GM20431 (cell line): ENCODE data around the gene KAZN.
"Not testable (repeated sequence)": the region's sequence is repeated elsewhere in the genome, so short reads cannot be mapped to it uniquely, and the experiment has no call there.

Source experiments
- in situ Hi-C: fragments of 300-500 bp; cut with MseI, MboI; formaldehyde crosslinking; loops from one replicate; pipeline ENCODE4 v1.15.0; 2020; ENCODE audit warnings: low sequenced_read_pairs; ENCODE audit not compliant: unreplicated experiment

KAZN gene

DNA sequence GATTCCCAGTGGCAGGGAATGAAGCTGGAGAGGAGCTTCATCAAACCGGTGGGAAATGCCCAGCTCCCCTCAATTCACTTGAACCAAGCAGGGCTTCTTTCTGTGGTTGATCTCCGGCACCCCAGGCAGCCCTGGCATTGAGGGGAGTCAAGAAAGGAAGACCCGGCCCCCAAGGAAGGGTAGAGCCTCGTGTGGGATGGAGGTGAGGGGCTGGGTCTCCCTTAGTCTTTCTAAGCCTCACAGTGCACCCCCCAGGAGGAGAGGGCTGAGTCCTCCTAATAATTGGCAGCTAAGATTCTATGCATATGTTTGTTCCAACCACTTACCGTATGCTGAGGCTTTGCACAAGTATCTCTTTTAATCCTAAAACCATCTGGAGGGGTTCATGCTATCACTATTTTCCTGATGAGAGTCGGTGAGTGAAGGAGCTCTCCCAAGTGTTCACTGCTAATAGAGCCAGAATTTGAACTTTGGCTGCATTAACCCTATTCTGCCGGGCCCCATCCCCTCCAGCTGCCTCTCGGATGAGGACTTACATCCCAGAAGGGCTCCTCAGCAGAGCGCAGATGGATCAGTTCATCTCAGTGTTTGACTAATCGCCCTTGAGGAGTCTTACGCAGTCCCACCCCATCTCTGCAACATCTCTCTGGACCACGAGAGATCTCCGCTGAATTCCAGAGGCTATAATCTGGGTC is 521.9 kb downstream of the KAZN start:
- in situ Hi-C loops, result loop anchor here (10.0 to 25.0 kb wide), 2 partner anchors 164 to 317 kb away; partner anchors contain the start of gene CTRC

DNA sequence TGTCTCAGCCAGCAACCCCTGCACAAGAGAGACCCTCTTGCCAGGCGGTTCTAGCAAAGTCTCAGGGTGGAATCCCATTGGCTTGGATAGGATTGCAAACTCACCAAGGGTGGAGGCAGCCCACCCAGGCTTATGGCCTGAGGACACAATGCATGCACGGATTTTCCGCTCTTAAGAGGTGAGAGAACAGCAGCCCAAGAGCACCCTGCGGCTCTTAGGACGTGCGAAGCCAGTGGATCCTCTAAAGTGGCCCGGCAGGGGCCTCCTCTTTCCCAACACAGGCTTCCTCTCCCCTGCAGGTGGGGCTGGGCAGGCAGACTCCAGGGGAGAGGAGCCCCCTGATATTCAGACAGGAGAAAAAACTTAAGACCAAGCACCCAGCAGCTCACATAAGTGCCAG is 523.8 kb downstream of the KAZN start:
- in situ Hi-C loops, result loop anchor here (10.0 to 25.0 kb wide), 2 partner anchors 162 to 315 kb away; partner anchors contain the start of gene CTRC

DNA sequence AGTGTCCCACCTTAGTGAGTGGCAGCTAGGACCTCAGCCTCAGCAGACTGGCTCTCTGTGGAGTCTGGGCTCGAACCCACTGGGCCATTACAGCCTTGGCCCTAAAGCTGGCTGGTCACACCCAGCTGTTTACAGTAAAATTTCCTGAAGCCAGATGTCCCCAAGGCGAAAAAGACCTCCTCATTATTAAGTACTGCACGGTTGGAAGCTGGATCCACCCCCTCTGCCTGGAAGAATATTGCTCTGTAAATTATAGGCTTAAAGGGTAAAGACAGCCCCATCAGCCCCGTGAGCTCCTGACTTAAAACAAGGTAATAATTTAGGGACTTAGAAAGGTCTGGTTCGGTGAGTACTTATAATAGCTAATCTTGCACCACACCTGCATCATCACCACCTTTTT is 524.8 kb downstream of the KAZN start:
- in situ Hi-C loops, result loop anchor here (10.0 to 25.0 kb wide), 2 partner anchors 162 to 314 kb away; partner anchors contain the start of gene CTRC

DNA sequence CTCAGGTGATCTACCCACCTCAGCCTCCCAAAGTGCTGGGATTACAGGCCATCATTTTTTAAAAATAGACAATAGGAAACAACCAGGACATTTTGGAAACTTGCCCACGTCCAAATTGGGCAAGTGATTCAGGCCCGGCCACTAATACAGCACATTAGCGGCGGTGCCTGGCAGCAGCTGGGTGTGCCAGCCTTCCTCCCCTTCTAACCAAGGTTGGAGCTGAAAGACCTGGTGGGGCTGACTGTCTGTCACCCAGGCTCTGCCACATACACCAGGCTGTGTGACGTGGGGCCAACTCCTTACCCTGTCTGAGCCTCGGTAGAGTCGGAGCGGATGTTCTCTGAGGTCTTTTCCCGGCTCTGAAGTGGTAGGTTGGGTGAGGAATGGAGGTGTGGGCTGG is 525.4 kb downstream of the KAZN start:
- in situ Hi-C loops, result loop anchor here (10.0 to 25.0 kb wide), 2 partner anchors 161 to 313 kb away; partner anchors contain the start of gene CTRC

DNA sequence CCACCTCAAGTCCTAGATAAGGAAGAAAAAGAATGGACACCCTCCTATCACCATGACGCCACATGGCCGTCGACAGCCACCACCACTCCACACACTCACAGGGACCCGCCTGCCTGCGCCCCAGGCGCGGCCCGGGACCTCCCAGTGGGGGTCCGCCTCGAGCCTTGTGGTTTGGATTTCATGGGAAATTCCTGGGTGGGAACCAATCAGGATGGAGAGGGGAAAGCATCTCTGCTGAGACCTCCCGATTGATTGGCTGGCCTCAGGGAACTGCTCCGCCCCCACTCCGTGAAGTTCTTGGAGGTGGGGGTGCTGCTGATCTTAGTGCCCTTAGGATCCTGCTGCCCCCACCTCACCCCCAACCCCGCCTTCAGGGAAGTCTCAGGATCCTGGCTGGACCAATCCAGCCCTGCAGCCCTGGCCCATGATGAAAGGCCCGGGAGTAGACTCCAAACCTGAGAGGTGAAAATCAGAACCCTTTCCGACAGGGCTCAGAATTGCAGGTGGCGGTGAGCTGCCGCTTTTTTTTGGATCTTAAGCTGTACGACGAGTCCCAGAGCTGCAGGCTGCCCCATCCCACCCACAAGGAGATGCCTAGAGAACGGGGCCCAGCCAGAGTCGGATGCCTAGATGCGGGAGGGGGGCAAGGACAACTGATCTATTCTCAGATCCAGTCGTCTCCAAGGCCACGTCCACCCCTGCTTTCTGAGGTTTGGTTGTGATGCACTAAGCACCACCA is 526.0 kb downstream of the KAZN start:
- in situ Hi-C loops, result loop anchor here (10.0 to 25.0 kb wide), 2 partner anchors 160 to 313 kb away; partner anchors contain the start of gene CTRC

DNA sequence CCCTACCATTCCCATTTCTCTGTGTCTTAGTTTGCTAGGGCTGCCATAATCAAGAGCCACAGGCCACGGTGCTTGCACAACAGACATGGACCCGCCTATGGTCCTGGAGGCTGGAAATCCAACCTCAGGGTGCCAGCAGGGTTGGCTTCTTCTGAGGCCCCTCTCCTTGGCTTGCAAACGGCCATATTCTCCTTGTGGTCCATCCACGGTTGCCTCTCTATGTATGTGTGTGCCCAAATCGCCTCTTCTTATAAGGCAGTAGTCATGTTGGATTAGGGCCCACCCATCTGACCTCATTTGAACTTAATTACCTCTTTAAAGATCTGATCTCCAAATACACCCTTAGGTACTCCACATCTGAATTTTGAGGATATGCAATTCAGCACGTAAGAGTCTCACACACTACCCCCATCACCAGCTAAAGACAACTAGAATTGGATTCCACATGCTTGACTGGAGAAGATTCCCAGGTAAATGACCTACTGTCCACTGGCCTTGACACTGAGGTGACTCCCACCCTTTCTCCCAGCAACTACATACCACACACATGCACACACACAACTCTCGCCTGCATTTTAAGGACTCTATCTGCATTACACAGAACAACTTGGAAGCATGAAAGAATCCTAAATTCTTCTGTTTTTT is 526.7 kb downstream of the KAZN start:
- in situ Hi-C loops, result loop anchor here (10.0 kb wide), 1 partner anchor 160 kb away; no protein-coding TSS in a partner anchor

DNA sequence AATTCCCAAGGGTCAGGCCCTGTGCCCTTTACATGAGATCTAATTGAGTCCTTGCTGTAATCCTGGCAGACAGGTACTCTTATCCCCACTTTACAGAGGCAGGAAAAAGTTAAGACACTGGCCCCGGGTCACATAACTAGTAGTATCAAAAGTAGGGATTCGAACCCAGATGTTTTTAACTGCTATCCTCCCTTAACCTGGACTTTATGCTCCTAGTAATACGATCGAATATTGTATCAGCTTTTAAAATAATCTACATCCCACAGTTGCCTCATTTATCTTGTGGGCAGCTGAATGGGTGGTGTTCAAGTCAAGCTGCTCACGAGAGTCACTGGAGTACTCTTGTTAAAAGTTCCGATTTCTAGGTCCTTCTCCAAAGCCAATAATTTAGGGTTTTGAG is 529.6 kb downstream of the KAZN start:
- in situ Hi-C loops, result loop anchor here (10.0 kb wide), 1 partner anchor 157 kb away; no protein-coding TSS in a partner anchor

DNA sequence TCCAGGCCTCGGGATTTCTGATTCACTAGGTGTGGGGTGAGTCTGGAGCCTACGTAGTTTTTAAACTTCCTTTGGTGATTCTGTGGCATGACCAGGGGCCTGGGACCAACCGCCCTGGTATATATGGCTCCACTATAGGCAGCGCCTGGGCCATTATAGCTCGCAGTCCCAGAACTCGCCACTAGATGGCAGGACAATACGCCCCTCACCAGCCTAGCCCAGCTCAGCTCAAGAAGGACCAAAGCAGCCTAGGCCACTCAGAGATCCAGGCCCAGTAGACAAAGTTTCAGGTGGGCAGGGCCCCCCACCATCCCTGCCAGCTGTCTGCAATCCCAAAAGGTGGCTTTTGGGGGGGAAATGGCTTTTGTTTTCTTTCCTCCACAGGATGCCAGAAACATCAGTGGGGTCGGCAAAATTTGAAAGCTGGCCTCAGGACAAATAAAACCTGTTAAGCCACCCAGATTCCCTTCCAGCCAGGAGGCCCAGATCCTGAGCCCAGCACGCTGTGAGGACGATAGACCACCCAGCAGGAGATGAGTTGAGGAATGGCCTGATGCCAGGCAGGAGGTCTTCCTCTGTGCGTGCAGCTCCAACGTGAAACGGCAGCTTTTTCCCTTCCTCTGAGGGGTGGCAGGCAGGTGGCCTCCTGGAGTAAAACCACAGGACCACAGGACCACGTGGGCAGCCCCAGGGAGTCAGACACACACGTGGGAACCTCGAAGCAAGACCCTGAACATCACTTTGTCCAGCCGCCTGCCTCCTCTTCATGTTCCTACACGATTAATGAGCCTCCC is 530.2 kb downstream of the KAZN start:
- in situ Hi-C loops, result loop anchor here (10.0 kb wide), 1 partner anchor 156 kb away; no protein-coding TSS in a partner anchor

DNA sequence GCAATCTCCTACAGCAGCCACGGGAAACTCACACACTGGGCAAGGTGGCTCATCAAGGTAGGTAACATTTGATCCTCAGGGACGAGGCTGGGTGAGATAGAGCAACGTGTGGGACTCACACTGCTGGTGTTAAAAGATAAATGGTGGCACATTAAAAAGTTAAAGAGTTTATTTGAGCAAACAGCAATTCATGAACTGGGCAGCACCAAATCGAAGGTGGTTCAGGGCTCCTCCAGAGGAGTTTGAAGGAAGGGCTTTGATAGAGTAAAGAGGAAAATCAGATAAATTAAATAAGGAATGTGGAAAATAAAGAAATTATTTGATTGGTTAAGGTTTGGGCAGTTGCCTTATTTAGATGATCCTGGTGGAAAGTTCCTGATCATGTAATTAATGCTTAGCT is 531.5 kb downstream of the KAZN start:
- in situ Hi-C loops, result loop anchor here (10.0 kb wide), 1 partner anchor 155 kb away; no protein-coding TSS in a partner anchor

DNA sequence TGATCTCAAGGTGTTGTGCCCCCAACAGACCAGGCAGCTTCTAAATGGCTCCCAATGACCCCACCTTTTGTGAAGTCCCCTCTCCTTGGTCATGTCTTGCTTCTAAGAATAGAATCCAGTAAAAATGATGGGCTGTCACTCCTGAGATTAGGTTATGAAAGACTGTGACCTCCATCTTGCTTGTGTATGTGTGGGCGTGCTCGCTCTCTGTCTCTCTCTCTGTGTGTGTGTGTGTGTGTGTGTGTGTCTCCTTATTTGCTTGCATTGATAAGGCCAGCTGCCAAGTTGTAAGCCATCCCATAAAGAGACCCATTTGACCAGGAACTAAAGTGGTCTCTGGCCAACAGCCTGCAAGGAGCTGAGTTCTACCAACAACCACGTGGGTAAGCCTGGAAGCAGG is 532.1 kb downstream of the KAZN start:
- in situ Hi-C loops, result no loop called here

DNA sequence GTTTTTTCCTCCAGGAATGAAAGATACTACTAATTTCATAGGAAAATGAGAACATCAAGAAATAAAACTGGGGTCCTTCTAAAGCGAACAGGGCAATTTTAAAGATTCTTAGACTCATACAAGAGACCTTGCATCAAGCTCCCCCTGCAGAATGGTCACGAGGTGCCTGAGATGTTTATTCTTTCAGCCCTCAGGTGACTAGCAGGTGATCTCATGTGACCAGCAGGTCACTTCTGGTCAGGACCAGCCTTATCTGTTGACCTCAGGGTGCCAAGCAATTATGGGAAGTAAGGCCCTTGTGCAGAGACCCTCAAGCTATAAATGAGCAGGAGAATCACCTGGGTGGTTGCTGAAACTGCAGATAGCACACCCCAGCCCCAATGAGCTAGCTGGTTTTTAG is 534.5 kb downstream of the KAZN start:
- in situ Hi-C loops, result no loop called here

DNA sequence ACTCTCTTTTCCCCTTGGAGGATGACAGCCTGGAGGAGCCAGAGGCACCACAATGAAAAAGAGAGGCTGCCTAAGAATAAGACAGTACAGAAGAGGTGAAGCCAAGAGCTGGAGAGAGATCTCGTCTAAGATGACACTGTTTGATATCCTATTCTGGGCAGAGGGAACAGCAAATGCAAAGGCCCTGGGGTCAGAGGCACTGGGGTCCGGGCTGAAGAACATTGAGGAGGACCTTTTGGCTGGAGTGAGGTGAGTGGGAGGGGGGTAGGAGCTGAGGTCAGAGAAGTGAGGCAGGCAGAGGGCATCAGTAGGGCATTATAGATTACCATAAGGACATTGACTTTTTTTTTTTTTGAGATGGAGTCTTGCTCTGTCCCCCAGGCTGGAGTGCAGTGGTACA is 535.8 kb downstream of the KAZN start:
- in situ Hi-C loops, result no loop called here

DNA sequence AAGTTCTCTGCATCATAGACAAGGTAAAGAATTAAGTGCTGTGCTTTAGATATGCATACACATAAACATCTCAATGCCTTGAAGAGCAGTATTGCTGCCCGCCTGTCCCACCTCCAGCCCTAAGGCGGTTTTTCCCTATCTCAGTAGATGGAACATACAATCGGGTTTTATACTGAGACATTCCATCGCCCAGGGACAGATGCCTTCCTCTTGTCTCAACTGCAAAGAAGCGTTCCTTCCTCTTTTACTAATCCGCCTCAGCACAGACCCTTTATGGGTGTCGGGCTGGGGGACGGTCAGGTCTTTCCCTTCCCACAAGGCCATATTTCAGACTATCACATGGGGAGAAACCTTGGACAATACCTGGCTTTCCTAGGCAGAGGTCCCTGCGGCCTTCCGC is 537.1 kb downstream of the KAZN start:
- in situ Hi-C loops, result not testable (repeated sequence)

DNA sequence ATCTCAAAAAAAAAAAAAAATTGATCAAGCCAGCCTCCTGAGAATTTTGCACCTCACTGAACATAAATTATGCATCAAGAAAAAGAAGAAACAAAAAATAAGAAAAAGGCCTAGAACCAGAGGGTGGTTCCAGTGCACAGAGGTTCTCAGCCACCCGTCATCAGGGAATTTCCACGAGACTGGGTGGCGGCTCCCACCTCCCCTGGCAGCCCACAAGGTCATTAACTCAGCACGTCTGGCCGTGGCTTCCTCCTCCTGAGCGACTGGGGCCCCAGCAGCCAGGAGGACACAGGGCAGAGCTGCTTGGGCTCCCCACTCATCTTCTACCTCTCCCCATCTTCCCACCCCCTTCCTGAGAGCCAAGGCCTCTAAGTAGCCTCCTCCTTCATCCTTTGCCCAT is 539.3 kb downstream of the KAZN start:
- in situ Hi-C loops, result no loop called here

DNA sequence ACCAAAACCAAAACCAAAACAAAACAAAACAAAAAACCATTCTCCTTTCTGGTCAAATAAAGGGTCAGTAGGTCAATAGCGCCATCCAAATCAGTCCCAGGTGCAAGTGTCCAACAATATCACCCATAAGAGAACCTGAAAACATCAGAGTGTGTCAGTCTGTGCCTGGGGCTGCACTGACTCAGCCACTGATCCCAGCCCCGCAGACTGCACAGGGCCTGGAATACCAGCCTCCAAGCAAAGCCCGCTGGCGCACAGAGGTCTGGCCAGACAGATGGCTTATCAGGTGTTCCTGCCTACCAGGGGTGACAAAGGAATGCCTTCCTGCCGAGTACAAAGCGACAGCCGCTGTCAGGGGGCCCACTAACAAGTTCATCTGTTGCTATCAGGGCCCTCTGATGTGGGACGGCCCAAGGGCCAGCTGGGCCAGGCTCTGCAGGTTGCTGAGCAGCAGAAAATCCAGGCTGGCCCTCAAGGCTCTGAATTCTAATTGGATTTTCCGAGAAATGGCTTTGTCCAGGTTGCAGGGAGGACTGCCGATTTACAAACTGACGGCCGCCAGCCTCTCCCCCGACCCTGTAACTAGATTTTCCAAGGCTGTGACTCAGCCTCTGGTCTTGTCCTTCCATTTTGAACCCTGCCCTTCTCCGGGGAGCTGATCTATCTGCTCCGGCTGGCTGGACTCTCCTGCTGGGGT is 541.3 kb downstream of the KAZN start:
- in situ Hi-C loops, result no loop called here

DNA sequence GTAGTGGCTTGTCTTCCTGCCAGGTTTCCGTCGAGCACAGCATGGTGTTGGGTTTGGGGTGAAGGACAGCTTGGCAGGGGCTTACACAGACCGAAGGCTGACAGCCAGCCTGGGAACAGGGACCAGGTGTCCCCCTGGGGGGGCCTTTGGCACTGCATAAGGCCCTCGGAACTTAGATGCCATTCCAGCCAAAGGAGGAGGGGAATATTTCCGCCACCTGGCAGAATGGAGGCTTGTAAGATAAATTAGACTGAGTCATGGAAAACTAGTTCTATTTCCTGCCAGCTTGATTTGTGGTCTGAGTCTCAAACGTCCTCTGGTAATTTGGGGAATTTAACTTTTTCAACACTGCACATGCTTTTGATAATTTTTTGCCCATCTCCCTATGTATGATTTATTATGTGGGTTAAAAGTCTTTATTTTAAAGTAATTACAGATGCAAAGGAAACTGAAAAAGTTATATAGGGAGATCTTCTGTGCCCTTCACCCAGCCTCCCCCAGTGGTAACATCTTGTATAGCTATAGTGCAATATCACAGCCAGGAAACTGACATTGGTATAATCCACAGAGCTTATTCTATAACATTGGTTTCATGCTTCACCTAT is 543.6 kb downstream of the KAZN start:
- in situ Hi-C loops, result no loop called here

DNA sequence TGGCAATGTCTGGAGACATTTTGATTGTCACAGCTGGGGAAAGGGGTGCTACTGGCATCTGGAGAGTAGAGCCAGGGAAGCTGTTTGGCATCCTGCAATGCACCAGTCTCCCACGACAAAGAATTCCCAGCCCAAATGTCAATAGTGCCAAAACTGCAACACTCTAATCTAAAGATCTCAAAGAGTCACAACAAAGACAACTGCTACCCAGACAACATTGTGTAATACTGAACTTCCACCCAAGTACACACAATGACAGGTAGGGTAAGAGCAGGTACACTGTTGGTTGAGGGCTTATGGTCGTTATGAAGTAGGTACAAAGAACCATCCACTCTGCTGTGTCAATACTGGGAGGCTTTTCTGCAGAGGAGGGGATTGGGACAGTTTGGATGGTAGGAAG is 546.8 kb downstream of the KAZN start:
- in situ Hi-C loops, result no loop called here

DNA sequence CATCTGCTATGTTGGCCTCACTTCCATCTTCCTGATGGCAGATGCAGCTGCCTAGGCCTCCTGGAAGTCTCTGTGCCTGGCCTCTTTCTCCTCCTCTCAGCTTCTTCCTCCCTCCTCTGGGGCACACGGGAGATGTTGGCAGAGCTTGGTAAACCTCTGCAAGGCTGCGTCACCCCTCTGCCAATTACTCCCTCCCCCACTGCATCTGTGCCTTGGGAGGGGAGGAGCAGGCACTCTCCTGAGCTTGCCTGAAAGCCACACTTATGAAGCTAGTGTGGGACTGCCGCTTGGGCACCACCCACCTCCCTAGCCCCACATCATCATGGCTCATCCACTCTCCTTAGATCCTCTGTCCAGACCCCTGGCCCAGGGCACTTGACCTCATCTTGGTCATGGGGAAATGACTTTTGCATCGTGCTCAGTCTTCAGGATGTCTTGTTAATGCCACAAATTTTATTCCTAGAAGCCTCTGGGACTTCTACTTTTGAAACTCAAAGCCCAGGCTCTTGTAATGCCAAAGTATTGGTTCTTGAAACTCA is 547.7 kb downstream of the KAZN start:
- in situ Hi-C loops, result no loop called here

DNA sequence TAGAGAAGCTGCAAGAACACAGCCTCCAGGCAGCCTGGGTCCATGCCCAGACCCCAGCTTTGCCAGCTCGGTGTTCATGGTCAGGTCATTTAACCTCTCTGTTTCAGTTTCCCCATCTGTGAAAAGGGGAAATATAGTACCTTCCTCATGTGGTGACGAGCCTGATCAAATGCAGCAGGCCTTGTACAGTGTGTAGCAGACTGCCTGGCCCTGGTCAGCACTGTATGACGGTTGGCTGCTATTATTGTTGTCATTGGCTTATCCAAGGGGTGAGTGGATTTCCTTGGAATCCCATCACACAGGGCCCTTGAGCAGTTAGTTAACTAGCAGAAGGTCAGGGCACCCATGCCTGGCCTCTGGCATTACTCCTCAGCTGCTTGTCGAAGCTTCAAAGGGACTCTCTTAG is 548.5 kb downstream of the KAZN start:
- in situ Hi-C loops, result no loop called here
